SK-N-SH (cell line): Measurements from ENCODE around the gene LIME1. TPM values are rescaled to one million over a fixed set of nuclear protein-coding genes. Genes with fewer than 3 reads are reported as not detected.
A peak's percentile ranks its signal among the peaks of the same experiment; 100 is the strongest.

Experiments used
- CTCF ChIA-PET: fragments of 300-600, 350-600 bp; formaldehyde crosslinking; extraction: SDS; loops from one replicate; lab custom pipeline; 2021; lab: Yijun Ruan, JAX
- POLR2A ChIA-PET: fragments of 350-600 bp; sonication (Branson Sonifier 250); formaldehyde crosslinking; extraction: SDS; loops from one replicate; lab custom pipeline; 2020; ENCODE audit warnings: antibody characterized with exemption, inconsistent platforms; lab: Yijun Ruan, JAX
- DNase-seq: peaks from one replicate; pipeline ENCODE4 v3.0.0; 2012
- H2AFZ ChIP-seq: fragments of 200-600 bp; sonication (generic); 2 replicates; pipeline ENCODE4 v1.8.1; 2016; ENCODE audit warnings: antibody characterized with exemption, mild to moderate bottlenecking, low read depth
- H3F3A ChIP-seq: fragments of 200-600 bp; sonication (generic); replicated peaks from 2 replicates; pipeline ENCODE3; 2016; ENCODE audit warnings: antibody characterized with exemption, mild to moderate bottlenecking; ENCODE audit not compliant: insufficient read depth
- H3K27ac ChIP-seq, 2 experiments: fragments of 200-500 bp in 1 of 2; fragments of 200-600 bp in 1 of 2; sonication (Bioruptor generic) in 1 of 2; sonication (generic), shearing (Covaris generic) in 1 of 2; 2 replicates each; pipeline versions ENCODE4 v1.5.1 to v1.6.1; 2014 to 2016; ENCODE audit warnings: low read depth in 2 of 2, inconsistent platforms in 1 of 2, low read length in 1 of 2, mild to moderate bottlenecking in 1 of 2, mixed read lengths in 1 of 2
- H3K27me3 ChIP-seq: fragments of 200-600 bp; sonication (generic), shearing (Covaris generic); 2 replicates; pipeline ENCODE4 v1.6.1; 2016; ENCODE audit warnings: mixed run types; ENCODE audit not compliant: insufficient read depth
- H3K36me3 ChIP-seq, 2 experiments: fragments of 200-500 bp in 1 of 2; fragments of 200-600 bp in 1 of 2; sonication (Bioruptor generic) in 1 of 2; sonication (generic) in 1 of 2; replicated peaks in 1 of 2; 2 replicates each; pipeline versions ENCODE3 to v1.5.1; 2014 to 2016; ENCODE audit warnings: low read length in 1 of 2, mild to moderate bottlenecking in 1 of 2; ENCODE audit not compliant: insufficient read depth in 2 of 2, control insufficient read depth in 1 of 2
- H3K4me1 ChIP-seq, 2 experiments: fragments of 200-500 bp in 1 of 2; fragments of 200-600 bp in 1 of 2; sonication (Bioruptor generic) in 1 of 2; sonication (generic), shearing (Covaris generic) in 1 of 2; 2 replicates each; pipeline versions ENCODE4 v1.5.1 to v1.6.1; 2014 to 2016; ENCODE audit warnings: low read depth in 1 of 2, low read length in 1 of 2, mixed run types in 1 of 2; ENCODE audit not compliant: insufficient read depth in 2 of 2, control insufficient read depth in 1 of 2
- H3K4me2 ChIP-seq: fragments of 200-600 bp; sonication (generic), shearing (Covaris generic); 2 replicates; pipeline ENCODE4 v1.6.1; 2017; ENCODE audit warnings: mixed run types
- H3K4me3 ChIP-seq, 2 experiments: fragments of 200-500 bp in 1 of 2; fragments of 200-600 bp in 1 of 2; sonication (Bioruptor generic) in 1 of 2; sonication (generic), shearing (Covaris generic) in 1 of 2; 2 replicates each; pipeline versions ENCODE4 v1.5.1 to v1.8.1; 2014 to 2016; ENCODE audit warnings: low read depth in 2 of 2, inconsistent platforms in 1 of 2, low read length in 1 of 2, mild to moderate bottlenecking in 1 of 2, mixed read lengths in 1 of 2, moderate library complexity in 1 of 2
- H3K79me2 ChIP-seq: fragments of 200-600 bp; sonication (generic); 2 replicates; pipeline ENCODE4 v1.8.1; 2017; ENCODE audit warnings: mild to moderate bottlenecking; ENCODE audit not compliant: insufficient read depth
- H3K9ac ChIP-seq: fragments of 200-600 bp; sonication (generic); 2 replicates; pipeline ENCODE4 v1.6.1; 2017; ENCODE audit warnings: mixed run types
- H3K9me2 ChIP-seq: fragments of 200-600 bp; sonication (generic); 2 replicates; pipeline ENCODE4 v1.6.1; 2017; ENCODE audit warnings: mixed run types
- H3K9me3 ChIP-seq: fragments of 200-600 bp; sonication (generic); 2 replicates; pipeline ENCODE4 v1.6.1; 2017; ENCODE audit warnings: mixed run types, mild to moderate bottlenecking, moderate library complexity
- H4K20me1 ChIP-seq: fragments of 200-600 bp; sonication (generic); 2 replicates; pipeline ENCODE4 v1.6.1; 2017; ENCODE audit warnings: mild to moderate bottlenecking, mixed run types; ENCODE audit not compliant: insufficient read depth
- EZH2phosphoT487 ChIP-seq: fragments of 200-600 bp; sonication (generic); IDR thresholded peaks from 2 replicates; pipeline ENCODE4 v1.6.1; 2017; ENCODE audit warnings: low read depth, mixed run types, mild to moderate bottlenecking, antibody characterized with exemption, moderate library complexity, borderline replicate concordance
- FOXM1 ChIP-seq: IDR thresholded peaks from 2 replicates; pipeline ENCODE4 v1.4.0; 2012; ENCODE audit warnings: low read depth, mild to moderate bottlenecking
- MAX ChIP-seq: IDR thresholded peaks from 2 replicates; pipeline ENCODE4 v1.4.0; 2012; ENCODE audit warnings: low read depth
- MEF2A ChIP-seq: IDR thresholded peaks from 2 replicates; pipeline ENCODE4 v1.4.0; 2012; ENCODE audit warnings: low read depth, borderline replicate concordance
- NFIC ChIP-seq: IDR thresholded peaks from 2 replicates; pipeline ENCODE4 v1.4.0; 2012; ENCODE audit warnings: borderline replicate concordance
- NRF1 ChIP-seq: IDR thresholded peaks from 2 replicates; pipeline ENCODE4 v1.6.1; 2012; ENCODE audit warnings: low read depth, mild to moderate bottlenecking, low read length
- POLR2AphosphoS5 ChIP-seq: IDR thresholded peaks from 2 replicates; pipeline ENCODE4 v1.6.1; 2012; ENCODE audit warnings: low read depth, low read length
- RCOR1 ChIP-seq: fragments of 150-350 bp; IDR thresholded peaks from 2 replicates; pipeline ENCODE4 v1.6.1; 2017; ENCODE audit warnings: antibody characterized with exemption, low read length
- REST ChIP-seq: IDR thresholded peaks from 2 replicates; pipeline ENCODE4 v1.6.1; 2012; ENCODE audit warnings: mild to moderate bottlenecking, low read depth, low read length, moderate library complexity
- SIN3A ChIP-seq: IDR thresholded peaks from 2 replicates; pipeline ENCODE4 v1.6.1; 2012; ENCODE audit warnings: low read depth, mild to moderate bottlenecking, low read length, moderate library complexity, borderline replicate concordance
- SMC3 ChIP-seq: IDR thresholded peaks from 2 replicates; pipeline ENCODE4 v1.6.1; 2012; ENCODE audit warnings: low read depth, low read length, improper control_type of control experiment
- WGBS: methylation state at CpG from one replicate; pipeline ENCODE4 v1.1.6; 2017; ENCODE audit warnings: low lambda C conversion rate; 5-methylcytosine and 5-hydroxymethylcytosine counted together
- polyA plus RNA-seq, 3 experiments: library from polyadenylated mRNA; depleted of rRNA; stranded (reverse); fragments of >200 nt; gene quantifications; 2 replicates each; pipeline ENCODE4 v1.2.3, GENCODE V29; 2012
- TF ChIP-seq, protein P1 (sequence below): fragments of 150-350 bp; IDR thresholded peaks from 2 replicates; pipeline ENCODE4 v1.6.1; 2016; ENCODE audit warnings: mild to moderate bottlenecking, low read depth, low read length

LIME1 gene
- polyA plus RNA-seq, 1 of the 3 experiments (the other 2 are of a cell fraction): 10.9 TPM

DNA sequence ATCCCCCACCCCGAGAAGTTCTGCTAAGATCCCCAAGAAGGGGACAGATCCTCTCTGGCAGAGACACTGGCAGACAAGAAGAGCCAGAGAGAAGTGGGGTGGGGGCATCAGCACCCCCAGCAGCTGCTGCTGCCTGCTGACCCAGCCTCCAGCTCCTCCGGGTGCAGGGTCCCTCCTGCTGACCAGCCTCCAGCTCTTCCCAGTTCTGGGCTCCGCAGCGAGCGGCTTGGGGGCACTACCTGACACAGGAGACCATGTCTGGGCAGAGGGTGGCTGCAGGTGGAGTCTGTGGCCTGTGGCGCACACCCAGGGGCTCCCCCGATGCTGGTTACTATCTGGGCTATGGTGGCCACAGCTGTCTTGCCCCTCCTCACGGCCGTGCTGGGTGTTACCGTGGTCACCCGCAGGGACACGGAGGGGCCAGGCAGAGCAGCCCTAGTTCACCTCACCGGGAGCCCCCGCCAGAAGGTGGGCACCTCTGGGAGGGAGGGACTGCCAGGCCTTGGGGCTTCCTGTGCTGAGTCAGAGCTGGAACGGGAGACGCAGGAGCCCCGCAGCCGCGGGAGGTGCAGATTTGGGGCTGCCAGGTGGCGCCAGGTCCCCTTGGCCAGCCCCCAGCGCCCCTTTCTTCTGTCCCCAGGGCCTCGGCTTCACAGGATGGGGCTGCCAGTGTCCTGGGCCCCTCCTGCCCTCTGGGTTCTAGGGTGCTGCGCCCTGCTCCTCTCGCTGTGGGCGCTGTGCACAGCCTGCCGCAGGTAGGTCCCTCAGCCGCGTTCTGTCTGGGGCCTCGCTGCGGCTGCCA is 630 bp downstream of the LIME1 start:
- CTCF ChIA-PET: interaction anchor here (1.4 to 1.7 kb wide), 2 partner anchors 12 to 38 kb away, joined by 3 to 6 read pairs; no protein-coding TSS in a partner anchor
- Histone ChIP-seq H3K4me1 (peaks cover 0 to 14% of the 10 kb centered on the region in 2 experiments; a peak in 1 of 4 replicates), H4K20me1 (peaks cover 12% of the 10 kb centered on the region), H3K4me2 (no peak overlapping the region), H3K9me3 (no peaks in the 10 kb centered on the region)
- POLR2A ChIA-PET: no interaction called here
- WGBS: 87% methylated on average over 9 of the region's 30 CpGs
- TF ChIP-seq REST (no peak), FOXM1 (no peak), MEF2A (no peak), MAX (no peak), POLR2AphosphoS5 (peak; percentile 16; the same call in 1 of the 2 replicates), RCOR1 (no peak), NFIC (no peak)
- TF ChIP-seq, all 33 proteins: peak for 1
- no peak overlapping the region for H2AFZ ChIP-seq
- H3K27ac ChIP-seq: no peak overlapping the region
- H3K4me3 ChIP-seq: no peak overlapping the region
- H3K79me2 ChIP-seq: peaks cover 18% of the 10 kb centered on the region
- DNase-seq: peak; percentile 31
- H3K36me3 ChIP-seq: peaks cover 0 to 23% of the 10 kb centered on the region in 2 experiments
- peaks cover 9% of the 10 kb centered on the region for H3F3A ChIP-seq
- H3K9ac ChIP-seq: no peak overlapping the region
- no peaks in the 10 kb centered on the region for H3K9me2 ChIP-seq
- H3K27me3 ChIP-seq: no peaks in the 10 kb centered on the region

DNA sequence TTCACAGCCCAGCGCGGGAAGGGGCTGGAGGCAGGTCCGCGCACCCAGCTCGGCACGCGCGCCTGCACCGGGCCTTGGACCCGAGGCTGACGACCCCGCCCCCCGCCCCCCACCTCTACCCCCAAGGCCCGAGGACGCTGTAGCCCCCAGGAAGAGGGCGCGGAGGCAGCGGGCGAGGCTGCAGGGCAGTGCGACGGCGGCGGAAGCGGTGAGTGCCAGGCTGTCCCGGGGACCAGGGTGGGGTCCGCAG is 1.2 kb downstream of the LIME1 start:
- no peak overlapping the region for H2AFZ ChIP-seq
- H4K20me1 ChIP-seq: peaks cover 12% of the 10 kb centered on the region
- no peaks in the 10 kb centered on the region for H3K9me2 ChIP-seq
- H3K4me3 ChIP-seq: no peak overlapping the region
- no peaks in the 10 kb centered on the region for H3K9me3 ChIP-seq
- no peak overlapping the region for H3K27ac ChIP-seq
- ChIA-PET CTCF (interaction anchor here (1.7 kb wide), 1 partner anchor 38 kb away, joined by 6 read pairs; no protein-coding TSS in a partner anchor), POLR2A (no interaction called here)
- DNase-seq: peak; percentile 38
- H3K9ac ChIP-seq: no peak overlapping the region
- H3K4me2 ChIP-seq: no peak overlapping the region
- peaks cover 0 to 14% of the 10 kb centered on the region in 2 experiments; a peak in 1 of 4 replicates for H3K4me1 ChIP-seq
- 98% methylated on average over 9 of the region's 26 CpGs for WGBS
- no peaks in the 10 kb centered on the region for H3K27me3 ChIP-seq
- peaks cover 0 to 29% of the 10 kb centered on the region in 2 experiments for H3K36me3 ChIP-seq
- no peak for TF ChIP-seq SIN3A
- no peak for TF ChIP-seq MAX
- no peak for TF ChIP-seq SMC3
- no peak for TF ChIP-seq NFIC
- TF ChIP-seq EZH2phosphoT487: no peak
- TF ChIP-seq, protein P1, sequence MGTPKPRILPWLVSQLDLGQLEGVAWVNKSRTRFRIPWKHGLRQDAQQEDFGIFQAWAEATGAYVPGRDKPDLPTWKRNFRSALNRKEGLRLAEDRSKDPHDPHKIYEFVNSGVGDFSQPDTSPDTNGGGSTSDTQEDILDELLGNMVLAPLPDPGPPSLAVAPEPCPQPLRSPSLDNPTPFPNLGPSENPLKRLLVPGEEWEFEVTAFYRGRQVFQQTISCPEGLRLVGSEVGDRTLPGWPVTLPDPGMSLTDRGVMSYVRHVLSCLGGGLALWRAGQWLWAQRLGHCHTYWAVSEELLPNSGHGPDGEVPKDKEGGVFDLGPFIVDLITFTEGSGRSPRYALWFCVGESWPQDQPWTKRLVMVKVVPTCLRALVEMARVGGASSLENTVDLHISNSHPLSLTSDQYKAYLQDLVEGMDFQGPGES: no peak
- no peak for TF ChIP-seq NRF1
- peaks cover 18% of the 10 kb centered on the region for H3K79me2 ChIP-seq
- peaks cover 9% of the 10 kb centered on the region for H3F3A ChIP-seq
